Glomerular visceral epithelial cell (primary cell): ENCODE measurements around the gene PRKCI.
A peak's percentile ranks its signal among the peaks of the same experiment; 100 is the strongest.
"Not testable (repeated sequence)": the region's sequence is repeated elsewhere in the genome, so short reads cannot be mapped to it uniquely, and the experiment has no call there.

Source experiments
- DNase-seq: peaks from one replicate; pipeline ENCODE4 v3.0.0-alpha.2; 2016; ENCODE audit errors: extremely low spot score

The PRKCI gene

GRCh38 chr3:170290194-170290593 lies 68.0 kb downstream of the PRKCI start:
- no peak for DNase-seq

- no peak for DNase-seq
Measured at GRCh38 chr3:170295586-170295985, 73.4 kb downstream of the PRKCI start.

- DNase-seq, result no peak
Measured at GRCh38 chr3:170296703-170297102, 74.5 kb downstream of the PRKCI start.

GRCh38 chr3:170301405-170301804 lies 79.2 kb downstream of the PRKCI start:
- no peak for DNase-seq

GRCh38 chr3:170302008-170302407 lies 79.8 kb downstream of the PRKCI start:
- DNase-seq, result no peak

- no peak for DNase-seq
Measured at GRCh38 chr3:170306015-170306414, 83.8 kb downstream of the PRKCI start.

- no peak for DNase-seq
Measured at GRCh38 chr3:170307671-170308405, 85.6 kb downstream of the PRKCI start.

GRCh38 chr3:170309046-170309445 lies 86.8 kb downstream of the PRKCI start:
- no peak for DNase-seq

GRCh38 chr3:170317954-170318353 lies 95.7 kb downstream of the PRKCI start:
- DNase-seq, result no peak

GRCh38 chr3:170320461-170321121 lies 98.4 kb downstream of the PRKCI start:
- DNase-seq, result no peak

- peak; percentile 39 for DNase-seq
Measured at GRCh38 chr3:170321321-170322034, 99.3 kb downstream of the PRKCI start.

- peak; percentile 16 for DNase-seq
Measured at GRCh38 chr3:170322566-170323269, 100.5 kb downstream of the PRKCI start.

- DNase-seq, result no peak
Measured at GRCh38 chr3:170323331-170323730, 101.1 kb downstream of the PRKCI start.

- no peak for DNase-seq
Measured at GRCh38 chr3:170324962-170325361, 102.7 kb downstream of the PRKCI start.

GRCh38 chr3:170327040-170327808 lies 105.0 kb downstream of the PRKCI start:
- DNase-seq, result no peak

GRCh38 chr3:170327868-170328548 lies 105.8 kb downstream of the PRKCI start:
- DNase-seq, result not testable (repeated sequence)

GRCh38 chr3:170330366-170330765 lies 108.1 kb downstream of the PRKCI start:
- DNase-seq, result peak; percentile 49

- DNase-seq, result no peak
Measured at GRCh38 chr3:170331143-170331542, 108.9 kb downstream of the PRKCI start.

GRCh38 chr3:170337420-170337819 lies 115.2 kb downstream of the PRKCI start:
- no peak for DNase-seq

- DNase-seq, result no peak
Measured at GRCh38 chr3:170338690-170339340, 116.6 kb downstream of the PRKCI start.
